Measurements from ENCODE around the gene BCL2L15.

Gene BCL2L15

DNA sequence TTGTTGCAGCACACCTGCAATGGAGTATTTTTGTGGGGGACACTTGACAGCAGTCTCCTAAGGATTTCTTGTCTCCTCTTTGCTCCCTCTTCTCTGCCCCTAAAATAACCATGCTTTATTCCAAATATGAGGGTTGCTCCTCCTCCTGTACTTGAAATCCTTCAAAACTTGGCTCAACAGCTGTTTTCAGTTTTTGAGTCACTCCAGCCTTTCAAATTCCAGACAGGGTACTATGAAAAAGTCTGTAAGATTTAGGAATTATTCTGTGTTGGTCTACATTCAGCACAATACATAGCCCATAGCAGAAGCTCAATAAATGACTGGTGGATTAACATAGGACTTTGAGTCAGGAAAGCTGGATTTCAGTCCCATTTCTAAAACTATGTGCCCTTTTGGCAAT, 11.7 kb upstream of the BCL2L15 start:
- TF ChIP-seq POLR2A (IDR thresholded peaks at IDR 0.05; ENCODE audit: low read length): no peak
- no peak for TF ChIP-seq GATA1 (IDR thresholded peaks at IDR 0.05; ENCODE audit: low read depth, low read length)
- DNase-seq: no peak

DNA sequence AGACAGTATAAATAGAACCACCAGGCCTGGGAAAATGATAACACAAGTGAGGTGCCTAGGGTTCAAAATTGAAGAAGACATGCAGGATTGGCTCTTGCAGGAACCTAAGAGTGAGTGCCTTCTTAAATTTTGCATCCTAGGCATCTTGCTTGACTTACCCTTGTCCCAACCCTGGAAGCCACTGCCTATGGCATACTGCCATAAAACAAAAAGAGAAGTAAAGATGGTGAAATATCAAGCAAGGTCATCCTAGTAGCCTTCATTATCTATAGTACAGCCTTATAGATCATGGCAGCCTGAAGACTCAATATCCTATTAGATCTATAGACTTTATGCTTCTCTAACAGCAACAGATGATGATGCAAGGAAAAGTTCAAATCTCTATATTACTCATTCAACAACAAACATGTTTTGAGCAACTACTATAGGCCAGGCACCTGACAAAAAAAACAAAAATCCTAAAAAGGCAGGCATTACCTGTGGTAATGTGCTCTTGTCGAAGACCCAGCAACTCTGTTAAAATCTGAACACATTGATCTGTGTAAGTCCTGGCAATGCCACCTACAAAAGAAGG, 10.9 kb upstream of the BCL2L15 start:
- TF ChIP-seq POLR2A (IDR thresholded peaks at IDR 0.05; ENCODE audit: low read length) (no peak), GATA1 (IDR thresholded peaks at IDR 0.05; ENCODE audit: low read depth, low read length) (no peak)
- no peak for DNase-seq

DNA sequence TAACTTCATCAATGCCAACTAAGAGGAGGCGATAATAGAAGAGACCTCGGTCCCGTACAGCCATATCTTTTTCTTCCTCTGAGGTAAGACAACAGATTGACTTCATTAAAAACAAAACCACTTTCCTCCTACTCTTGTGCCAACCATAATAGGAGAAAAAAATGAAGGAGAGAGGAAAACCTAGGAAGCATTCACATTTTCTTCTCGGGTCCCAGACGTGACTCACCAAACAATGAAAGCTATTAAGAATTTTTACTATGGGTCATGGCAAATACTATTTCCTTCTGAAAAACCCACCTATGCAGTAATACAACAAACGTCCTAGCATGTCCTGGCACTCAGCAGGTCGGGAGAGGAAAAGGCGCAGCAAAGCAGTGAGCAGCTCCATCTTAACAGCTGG, 8.6 kb upstream of the BCL2L15 start:
- TF ChIP-seq POLR2A (IDR thresholded peaks at IDR 0.05; ENCODE audit: low read length): no peak
- TF ChIP-seq GATA1 (IDR thresholded peaks at IDR 0.05; ENCODE audit: low read depth, low read length): no peak
- DNase-seq: no peak

DNA sequence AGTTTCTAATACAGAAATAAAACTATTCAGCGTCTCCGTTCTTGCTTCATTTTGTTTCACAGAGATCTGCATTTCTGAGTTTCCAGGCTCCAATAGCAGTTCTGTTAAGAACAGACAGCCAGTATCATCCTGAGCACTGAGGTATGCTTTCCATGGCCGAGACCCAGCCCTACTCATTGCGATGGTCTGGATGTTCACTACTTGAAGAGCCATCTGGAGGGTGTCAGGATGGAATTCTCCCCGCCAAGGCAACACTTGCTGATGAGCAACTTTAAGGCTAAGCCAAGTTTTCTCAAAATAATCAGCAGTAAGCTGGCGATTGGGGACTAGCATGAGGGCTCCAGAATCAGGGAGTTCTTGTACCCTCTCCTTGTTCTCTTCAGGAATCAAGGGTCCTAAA, 7.7 kb upstream of the BCL2L15 start:
- TF ChIP-seq POLR2A (IDR thresholded peaks at IDR 0.05; ENCODE audit: low read length) (no peak), GATA1 (IDR thresholded peaks at IDR 0.05; ENCODE audit: low read depth, low read length) (no peak)
- DNase-seq: no peak

- DNase-seq: no peak
- TF ChIP-seq GATA1 (IDR thresholded peaks at IDR 0.05; ENCODE audit: low read depth, low read length): no peak
- TF ChIP-seq POLR2A (IDR thresholded peaks at IDR 0.05; ENCODE audit: low read length): no peak
These were observed 5.9 kb upstream of the BCL2L15 start for GRCh38 chr1:113893267-113893666.

GRCh38 chr1:113891631-113892220, 4.3 kb upstream of the BCL2L15 start:
- TF ChIP-seq GATA1 (IDR thresholded peaks at IDR 0.05; ENCODE audit: low read depth, low read length) (no peak), POLR2A (IDR thresholded peaks at IDR 0.05; ENCODE audit: low read length) (no peak)
- no peak for DNase-seq

DNA sequence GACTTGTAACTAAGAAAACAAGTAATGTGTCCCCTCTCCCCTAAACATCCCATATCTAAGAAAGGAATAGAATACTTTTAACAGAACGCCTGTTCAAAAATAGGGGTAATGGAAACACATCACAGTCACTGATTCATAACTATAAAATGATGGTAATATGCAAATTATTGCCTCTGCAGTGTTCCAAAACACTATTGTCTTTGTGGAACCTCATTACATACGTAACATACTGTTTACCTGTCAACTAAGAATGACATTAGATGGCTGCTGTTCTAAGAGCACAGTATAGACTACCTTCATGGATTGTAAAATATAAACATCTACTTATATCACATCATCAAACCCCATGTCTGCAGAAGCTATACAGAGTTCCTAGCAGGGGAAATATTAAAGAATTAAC, 3.4 kb upstream of the BCL2L15 start:
- DNase-seq: no peak

DNA sequence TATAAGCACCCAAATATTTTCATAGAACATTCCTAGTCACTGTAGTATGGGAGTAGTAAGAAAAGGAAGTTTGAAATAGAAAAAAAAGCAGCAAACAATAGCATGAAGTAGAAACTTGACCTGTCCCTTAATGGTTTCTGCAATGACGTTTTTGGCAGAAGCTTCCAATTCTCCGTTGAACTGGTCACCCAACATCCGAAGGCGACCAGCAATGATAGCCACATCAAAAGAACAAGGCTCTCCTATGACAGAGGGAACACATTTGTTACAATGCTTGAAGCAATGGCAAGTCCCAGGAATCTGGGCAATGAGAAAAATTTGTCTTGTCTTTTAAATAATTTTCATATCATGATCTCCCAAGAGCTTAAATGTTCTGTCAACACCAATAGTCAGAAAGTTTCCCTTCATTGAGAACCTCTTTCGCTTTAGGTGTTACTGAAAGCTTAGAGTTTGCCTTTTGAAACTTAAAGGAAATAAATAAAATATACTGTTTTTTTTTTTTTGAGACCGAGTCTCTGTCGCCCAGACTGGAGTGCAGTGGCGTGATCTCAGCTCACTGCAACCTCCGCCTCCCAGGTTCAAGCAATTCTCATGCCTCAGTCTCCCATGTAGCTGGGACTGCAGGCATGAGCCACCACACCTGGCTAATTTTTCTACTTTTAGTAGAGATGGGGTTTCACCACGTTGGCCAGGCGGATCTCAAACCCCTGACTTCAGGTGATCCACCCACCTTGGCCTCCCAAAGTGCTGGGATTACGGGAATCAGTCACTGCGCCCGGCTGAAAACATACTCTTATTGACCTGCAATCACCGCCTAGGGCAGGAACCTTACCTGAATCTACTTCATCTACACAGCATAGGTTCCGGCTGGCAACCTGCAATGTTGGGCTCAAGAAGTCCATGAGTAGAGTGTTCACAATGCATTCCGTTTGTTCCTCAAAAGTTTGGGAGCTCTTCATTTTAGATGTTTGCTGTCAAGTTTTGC, 672 bp downstream of the BCL2L15 start:
- no peak for DNase-seq
- TF ChIP-seq POLR2A (IDR thresholded peaks at IDR 0.05; ENCODE audit: low read length) (no peak), GATA1 (IDR thresholded peaks at IDR 0.05; ENCODE audit: low read depth, low read length) (no peak)

More for the DNA sequence above, 3.4 kb upstream of the BCL2L15 start:
- no peak for TF ChIP-seq GATA1 (IDR thresholded peaks at IDR 0.05; ENCODE audit: low read depth, low read length)
- no peak for TF ChIP-seq POLR2A (IDR thresholded peaks at IDR 0.05; ENCODE audit: low read length)

GRCh38 chr1:113881661-113882060, 5.7 kb downstream of the BCL2L15 start:
- TF ChIP-seq POLR2A (IDR thresholded peaks at IDR 0.05; ENCODE audit: low read length): no peak
- TF ChIP-seq GATA1 (IDR thresholded peaks at IDR 0.05; ENCODE audit: low read depth, low read length): no peak
- no peak for DNase-seq

- DNase-seq: no peak
- TF ChIP-seq POLR2A (IDR thresholded peaks at IDR 0.05; ENCODE audit: low read length) (no peak), GATA1 (IDR thresholded peaks at IDR 0.05; ENCODE audit: low read depth, low read length) (no peak)
These were observed 7.7 kb downstream of the BCL2L15 start for GRCh38 chr1:113879739-113880038.

GRCh38 chr1:113876176-113876575, 11.2 kb downstream of the BCL2L15 start:
- no peak for DNase-seq
- TF ChIP-seq GATA1 (IDR thresholded peaks at IDR 0.05; ENCODE audit: low read depth, low read length) (no peak), POLR2A (IDR thresholded peaks at IDR 0.05; ENCODE audit: low read length) (no peak)

- DNase-seq: no peak
- no peak for TF ChIP-seq POLR2A (IDR thresholded peaks at IDR 0.05; ENCODE audit: low read length)
- no peak for TF ChIP-seq GATA1 (IDR thresholded peaks at IDR 0.05; ENCODE audit: low read depth, low read length)
These were observed 11.7 kb downstream of the BCL2L15 start for GRCh38 chr1:113875714-113876113.

- peak; percentile 55 to 60 for DNase-seq
- TF ChIP-seq GATA1 (IDR thresholded peaks at IDR 0.05; ENCODE audit: low read depth, low read length): no peak
- TF ChIP-seq POLR2A (IDR thresholded peaks at IDR 0.05; ENCODE audit: low read length): no peak
These were observed 13.1 kb downstream of the BCL2L15 start for GRCh38 chr1:113874012-113874879.
